ENCODE measurements around the gene SYTL5. TPM values are rescaled to one million over a fixed set of nuclear protein-coding genes. Genes with fewer than 3 reads are reported as not detected.

The SYTL5 gene
- not detected for total RNA-seq

DNA sequence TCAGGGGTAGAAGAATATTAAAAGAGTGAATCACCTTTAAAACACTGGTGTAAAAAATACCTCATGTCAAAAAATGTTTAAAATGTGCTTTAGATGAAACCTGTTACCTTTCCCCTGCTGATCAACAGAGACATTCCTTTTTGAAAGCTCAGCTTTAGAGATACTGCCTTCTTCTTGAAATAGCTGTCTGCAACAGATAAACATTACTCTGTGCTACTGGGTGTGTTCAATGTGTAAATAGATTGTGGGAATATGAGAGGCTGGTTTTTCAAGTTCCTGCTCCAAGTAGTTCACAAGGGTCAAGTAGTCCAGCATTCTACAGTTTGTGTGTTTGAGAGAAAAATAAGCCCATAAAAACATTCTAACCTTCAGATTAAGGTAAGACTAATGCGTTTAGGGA lies at the start of gene SYTL5:
Gene SYTL5, plus strand, starts transcription at position 263 of the 400 bp plus-strand sequence. CDS start 27,337 bp downstream, outside the sequence.

Small RNAs within 50 kb of the gene (microRNA-seq; reads per million reads assigned to microRNA genes)
- not detected for gene MIR548AJ2 (ENCODE audit: borderline microRNAs expressed, borderline replicate concordance)

Other genes starting within 250 kb of the SYTL5 start
- under 1 TPM; 0.07 to 0.08 TPM for gene CYBB, start 226.5 kb upstream of the SYTL5 start, total RNA-seq
- gene DYNLT3, start 159.0 kb upstream of the SYTL5 start, total RNA-seq, result 10 to 100 TPM; 15.5 to 16.2 TPM
- under 1 TPM in 1 of 2 experiments, not detected in 1; 0.18 TPM for gene SRPX, start 214.3 kb downstream of the SYTL5 start, total RNA-seq